HG03108 (cell line): ENCODE results near the gene ZDHHC11.
"Not testable (repeated sequence)": the region's sequence is repeated elsewhere in the genome, so short reads cannot be mapped to it uniquely, and the experiment has no call there.

Experiments
- ATAC-seq: cut with Tn5 transposase; IDR thresholded peaks from one replicate; pipeline ENCODE4 v1.9.1; 2021; ENCODE audit warnings: moderate library complexity; ENCODE audit not compliant: unreplicated experiment

Gene ZDHHC11

DNA sequence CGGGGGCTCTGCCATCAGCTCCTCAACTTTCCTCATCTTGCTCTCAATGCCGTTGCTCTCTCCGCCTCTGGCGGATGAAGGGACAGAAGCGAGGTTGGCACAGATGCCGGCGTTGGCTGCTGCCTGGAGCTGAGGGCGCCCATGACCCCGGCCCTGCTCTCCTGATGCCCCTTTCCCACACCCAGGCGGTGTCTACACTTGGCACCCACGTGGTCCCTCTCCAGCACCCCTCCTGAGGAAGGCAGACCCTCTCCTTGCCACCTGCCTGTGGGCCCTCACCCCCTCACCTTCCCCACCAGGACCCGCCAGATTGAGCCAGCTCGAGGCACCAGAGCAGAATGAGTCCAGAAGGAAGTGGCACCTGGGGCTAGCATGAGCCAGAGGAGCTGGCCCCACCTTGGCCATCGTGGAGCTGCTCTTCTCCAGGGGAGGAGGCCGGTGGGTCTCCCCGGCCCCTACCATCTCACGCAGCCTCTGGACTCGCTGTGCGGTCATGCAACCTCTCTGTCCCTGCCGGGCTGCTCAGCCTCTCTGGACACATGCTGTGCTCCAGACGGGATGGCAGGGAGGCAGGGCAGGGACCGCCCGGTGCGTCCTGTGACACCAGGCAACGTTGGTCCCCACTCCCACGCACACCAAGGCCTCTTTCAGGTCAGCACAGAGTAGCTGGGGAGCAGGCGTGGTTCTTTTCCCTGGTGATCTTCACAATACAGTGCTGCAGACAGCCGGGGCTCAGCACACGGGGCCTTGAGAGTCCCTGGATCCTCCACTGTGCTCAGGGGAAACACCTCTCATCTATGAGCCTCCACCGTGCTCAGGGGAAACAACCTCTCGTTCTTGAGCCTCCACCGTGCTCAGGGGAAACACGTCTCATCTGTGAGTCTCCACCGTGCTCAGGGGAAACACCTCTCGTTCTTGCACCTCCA lies 4.8 kb downstream of the ZDHHC11 start:
- not testable (repeated sequence) for ATAC-seq

DNA sequence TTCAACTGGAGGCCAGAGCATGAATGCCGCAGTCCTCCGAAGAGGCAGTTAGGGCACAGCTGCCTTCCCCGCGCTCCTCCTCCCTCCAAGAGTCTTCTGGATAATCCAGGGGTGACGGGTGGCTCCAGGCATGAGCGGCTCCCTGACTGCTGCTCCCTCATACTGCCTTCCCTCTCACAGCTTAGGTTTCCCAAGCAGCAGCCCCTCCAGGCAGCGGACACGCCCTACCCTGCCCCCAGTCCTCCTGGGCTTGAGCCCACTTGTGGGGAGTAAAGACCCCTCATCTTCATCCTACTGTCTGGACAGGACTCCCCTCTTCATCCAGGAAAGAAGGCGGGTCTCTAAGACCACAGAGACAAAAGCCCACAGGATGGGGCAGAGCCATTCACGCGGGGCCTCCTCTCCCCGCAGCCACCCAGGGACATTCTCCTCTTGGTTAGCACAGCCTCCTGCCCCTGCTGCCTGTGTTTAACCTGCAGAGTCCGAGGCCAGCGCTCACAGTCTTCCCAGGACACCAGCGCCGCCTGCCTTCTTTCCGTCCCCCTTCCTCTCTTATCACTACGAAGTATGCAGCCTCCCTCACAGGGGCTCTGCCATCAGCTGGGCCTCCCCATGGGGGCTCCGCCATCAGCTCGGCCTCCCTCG lies 5.6 kb downstream of the ZDHHC11 start:
- ATAC-seq: not testable (repeated sequence)

DNA sequence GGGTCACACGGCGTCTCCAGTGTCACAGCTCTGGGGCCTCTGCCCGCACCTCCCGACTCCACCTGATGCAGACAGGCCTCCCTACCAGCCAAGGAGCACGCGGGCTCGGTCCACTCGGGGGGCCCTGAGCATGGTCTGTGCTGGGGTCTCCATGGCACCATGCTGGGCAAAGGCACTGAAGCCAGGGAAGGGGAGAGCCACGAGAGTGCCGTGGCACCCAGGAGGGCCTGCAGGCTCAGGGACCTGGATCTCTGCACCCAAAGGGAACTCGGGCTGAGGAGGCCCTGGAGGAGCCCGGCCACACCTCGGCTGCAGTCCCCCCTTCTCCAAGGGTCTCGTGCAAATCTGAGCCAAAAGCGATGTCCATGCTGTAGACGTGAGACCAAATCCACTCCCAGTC lies 6.4 kb downstream of the ZDHHC11 start:
- ATAC-seq: not testable (repeated sequence)

DNA sequence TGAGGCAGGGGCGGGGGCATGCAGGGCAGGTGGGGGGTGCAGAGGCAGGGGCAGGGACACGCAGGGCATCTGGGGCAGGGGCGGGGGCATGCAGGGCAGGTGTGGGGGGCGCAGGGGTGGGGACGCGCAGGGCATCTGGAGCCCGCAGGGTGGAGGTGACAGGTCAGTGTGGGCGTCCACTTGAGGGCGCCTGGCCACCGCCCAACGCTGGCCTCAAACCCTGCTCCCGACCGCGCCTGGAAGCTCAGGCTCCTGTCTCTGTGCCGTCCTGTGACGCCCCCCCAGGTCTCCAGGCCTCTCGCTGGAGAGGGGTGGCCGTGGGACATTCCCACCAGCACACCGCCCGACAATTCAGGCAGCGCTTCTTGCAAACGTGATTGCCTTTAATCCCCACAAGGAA lies 6.9 kb downstream of the ZDHHC11 start:
- ATAC-seq: not testable (repeated sequence)

DNA sequence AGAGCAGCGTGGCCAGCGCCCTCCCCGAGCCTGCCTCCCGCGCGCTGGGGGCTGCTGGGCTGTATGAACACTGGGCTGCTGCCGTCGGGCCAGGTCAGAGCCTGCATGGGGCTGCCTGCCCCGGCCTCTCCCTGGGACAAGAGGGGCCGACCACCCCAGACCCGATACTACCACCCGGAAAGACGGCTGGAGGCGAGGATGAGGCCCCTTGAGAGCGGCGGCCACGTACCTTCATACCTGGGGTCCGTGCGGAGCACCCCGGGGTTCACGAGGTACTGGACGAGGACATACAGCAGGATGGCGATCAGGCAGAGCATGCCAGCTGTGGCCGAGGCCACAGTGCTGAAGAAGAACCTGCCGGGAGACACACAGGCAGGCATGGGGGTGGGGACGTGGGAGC lies 7.4 kb downstream of the ZDHHC11 start:
- ATAC-seq: not testable (repeated sequence)

DNA sequence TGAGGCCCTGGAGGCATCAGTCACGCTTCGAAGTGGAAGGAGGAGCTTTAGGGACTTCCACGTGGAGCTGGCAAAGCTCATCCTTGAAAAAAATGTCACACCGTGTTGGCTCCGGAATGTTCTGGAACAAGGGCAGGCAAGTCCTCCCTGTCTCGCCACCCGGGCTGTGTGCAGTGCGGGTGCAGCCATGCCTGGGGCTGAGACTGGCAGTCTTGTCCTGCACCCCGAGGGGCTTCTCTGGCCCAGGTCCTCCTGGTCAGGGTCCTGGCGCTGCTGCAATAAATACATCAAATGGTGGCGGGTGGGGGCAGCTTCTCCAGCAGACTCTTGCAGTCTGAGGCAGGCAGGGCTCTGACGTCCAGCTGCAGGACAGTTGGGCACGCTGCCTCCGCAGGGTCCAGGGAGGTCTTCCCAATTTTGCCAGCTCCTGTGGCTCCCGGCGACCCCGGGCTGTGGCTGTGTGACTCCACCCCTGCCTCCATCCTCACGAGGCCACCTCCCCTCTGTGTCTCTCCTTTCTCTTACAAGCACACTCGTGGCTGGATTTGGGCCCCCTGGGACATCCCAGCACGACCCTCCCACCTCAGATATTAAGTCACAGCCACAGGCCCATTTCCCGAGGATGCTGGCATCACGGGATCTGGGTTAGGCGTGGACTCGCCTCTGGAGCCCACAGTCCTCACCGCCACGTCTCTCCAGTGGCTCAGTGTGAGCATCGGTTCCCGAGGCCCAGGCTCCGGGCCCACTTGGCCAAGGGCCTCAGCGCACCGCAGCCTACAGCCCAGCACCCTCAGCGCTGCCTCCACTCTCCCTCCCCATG lies 8.2 kb downstream of the ZDHHC11 start:
- ATAC-seq: not testable (repeated sequence)

DNA sequence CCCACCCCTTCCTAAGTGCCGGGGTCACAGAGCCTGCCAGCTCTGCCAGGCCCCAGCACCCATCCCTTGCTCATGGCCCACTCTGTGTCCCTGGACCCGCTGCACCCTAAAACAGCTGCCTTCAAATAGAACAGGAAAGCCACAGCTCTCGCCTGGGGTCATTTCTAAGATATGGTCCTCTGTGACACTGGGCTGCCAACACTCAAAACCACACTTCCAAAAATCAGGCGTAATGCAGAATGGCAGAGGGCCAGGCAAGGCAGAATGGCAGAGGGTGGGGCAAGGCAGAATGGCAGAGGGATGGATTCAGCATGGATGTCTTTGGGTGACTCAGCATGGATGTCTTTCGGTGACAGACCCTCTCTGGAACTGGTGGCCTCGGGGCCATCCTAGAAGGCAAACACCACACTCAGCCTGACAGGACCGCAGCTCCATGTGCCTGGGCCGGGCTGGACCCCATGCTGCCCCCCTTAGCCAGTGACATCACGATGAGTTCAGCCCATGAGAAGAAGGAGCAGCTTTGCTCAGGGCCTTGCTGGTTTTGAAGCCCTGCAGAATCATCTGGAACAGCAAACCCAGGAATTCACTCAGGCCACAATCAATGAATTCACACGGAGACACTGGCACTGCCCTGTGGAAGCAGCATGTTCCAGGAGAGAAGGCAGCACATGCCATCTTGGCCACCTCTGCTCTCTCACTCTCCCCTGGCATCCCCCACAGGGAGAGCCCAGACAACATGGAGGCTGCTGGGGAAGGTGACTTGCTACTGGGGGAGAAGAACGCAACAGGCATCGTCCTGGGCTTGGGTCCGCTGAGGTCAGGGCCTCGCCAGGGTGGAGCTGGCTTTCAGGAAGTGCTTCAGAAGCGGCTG lies 9.0 kb downstream of the ZDHHC11 start:
- not testable (repeated sequence) for ATAC-seq

DNA sequence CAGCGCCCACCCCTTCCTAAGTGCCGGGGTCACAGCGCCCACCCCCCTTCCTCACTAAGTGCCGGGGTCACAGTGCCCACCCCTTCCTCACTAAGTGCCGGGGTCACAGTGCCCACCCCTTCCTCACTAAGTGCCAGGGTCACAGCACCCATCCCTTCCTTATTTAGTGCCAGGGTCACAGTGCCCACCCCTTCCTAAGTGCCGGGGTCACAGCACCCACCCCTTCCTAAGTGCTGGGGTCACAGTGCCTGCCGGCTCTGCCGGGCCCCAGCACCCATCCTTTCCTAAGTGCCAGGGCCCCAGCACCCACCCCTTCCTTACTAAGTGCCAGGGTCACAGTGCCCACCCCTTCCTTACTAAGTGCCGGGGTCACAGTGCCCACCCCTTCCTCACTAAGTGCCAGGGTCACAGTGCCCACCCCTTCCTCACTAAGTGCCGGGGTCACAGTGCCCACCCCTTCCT lies 9.8 kb downstream of the ZDHHC11 start:
- ATAC-seq: not testable (repeated sequence)

DNA sequence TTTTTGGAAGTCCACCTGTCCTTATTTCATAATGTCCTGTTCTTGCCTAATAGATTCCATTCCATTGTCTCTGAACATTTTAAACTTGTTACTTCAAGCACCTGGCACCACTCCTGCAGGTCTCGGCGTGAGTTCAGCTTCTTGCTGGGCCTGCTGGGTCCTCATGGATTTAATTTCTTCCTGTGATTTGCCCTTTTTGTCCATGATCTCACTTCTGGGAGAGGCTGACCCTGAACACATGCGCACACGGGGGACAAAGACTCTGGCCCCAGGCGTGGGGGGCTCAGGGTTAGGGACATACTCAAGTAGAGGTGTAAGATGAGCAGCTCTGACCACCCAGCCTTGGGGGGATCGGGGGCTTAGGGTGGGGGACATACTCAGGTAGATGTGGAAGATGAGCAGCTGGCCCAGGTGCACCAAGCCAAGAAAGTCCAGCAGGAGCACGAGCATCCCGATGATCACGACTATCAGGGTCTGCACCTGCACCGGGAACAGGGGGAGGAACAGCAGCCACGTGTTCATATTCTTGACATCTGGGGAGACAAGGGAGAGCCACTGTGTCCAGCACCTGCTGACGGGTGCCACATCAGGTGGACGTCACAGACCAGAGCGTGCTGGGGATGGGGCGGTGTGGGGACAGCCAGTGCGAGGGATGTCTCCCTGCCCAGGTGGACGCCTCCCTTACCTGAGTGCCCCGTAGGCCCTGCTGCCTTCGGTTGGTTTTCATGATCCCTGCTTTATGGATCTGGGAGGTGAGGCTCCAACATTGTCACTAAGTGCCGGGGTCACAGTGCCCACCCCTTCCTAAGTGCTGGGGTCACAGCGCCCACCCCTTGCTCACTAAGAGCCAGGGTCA lies 10.4 kb downstream of the ZDHHC11 start:
- not testable (repeated sequence) for ATAC-seq

DNA sequence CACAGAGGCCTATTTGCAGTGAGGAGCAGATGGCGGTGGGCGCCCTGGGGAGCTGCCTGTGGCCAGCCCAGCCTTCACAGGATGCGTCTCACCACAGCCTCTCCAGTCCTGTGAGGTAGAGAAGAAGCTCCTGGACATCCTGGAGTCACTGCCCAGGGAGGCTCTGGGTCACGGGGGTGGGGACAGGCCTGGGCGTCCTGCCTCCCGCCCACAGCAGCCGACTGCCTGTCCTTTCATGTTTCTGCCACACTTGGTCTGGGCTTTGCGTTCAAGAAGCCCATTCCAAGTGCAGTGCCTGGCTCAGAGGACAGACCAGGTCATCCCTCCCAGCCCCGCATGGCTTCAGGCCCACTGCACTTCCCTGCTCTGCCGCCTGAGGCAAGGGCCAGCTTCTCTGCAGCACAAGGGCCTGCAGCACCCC lies 12.3 kb downstream of the ZDHHC11 start:
- ATAC-seq: not testable (repeated sequence)

DNA sequence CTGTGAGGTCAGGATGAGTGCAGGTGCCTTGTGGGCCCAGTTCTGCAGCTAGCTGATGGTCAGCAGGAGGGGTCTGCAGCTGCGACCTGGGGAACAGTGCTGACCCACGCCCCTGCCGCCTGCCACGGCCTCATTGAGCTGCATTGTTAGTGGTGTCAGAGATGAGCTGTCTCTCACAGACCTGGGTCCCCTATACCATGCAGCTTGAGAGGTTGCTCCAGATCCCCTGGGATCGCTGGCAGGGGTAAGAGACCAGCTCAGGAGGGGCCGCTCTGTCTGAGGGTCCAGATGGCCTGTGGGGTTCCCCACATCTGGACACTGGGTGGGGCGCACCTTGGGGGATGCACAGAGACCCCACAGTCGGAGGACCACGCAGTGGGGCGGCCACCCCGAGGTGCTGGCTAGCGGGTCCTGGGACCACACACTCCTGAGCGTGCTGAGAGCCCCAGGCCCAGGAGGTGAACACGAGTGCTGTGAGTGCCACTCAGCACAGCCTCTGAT lies 13.1 kb downstream of the ZDHHC11 start:
- not testable (repeated sequence) for ATAC-seq

DNA sequence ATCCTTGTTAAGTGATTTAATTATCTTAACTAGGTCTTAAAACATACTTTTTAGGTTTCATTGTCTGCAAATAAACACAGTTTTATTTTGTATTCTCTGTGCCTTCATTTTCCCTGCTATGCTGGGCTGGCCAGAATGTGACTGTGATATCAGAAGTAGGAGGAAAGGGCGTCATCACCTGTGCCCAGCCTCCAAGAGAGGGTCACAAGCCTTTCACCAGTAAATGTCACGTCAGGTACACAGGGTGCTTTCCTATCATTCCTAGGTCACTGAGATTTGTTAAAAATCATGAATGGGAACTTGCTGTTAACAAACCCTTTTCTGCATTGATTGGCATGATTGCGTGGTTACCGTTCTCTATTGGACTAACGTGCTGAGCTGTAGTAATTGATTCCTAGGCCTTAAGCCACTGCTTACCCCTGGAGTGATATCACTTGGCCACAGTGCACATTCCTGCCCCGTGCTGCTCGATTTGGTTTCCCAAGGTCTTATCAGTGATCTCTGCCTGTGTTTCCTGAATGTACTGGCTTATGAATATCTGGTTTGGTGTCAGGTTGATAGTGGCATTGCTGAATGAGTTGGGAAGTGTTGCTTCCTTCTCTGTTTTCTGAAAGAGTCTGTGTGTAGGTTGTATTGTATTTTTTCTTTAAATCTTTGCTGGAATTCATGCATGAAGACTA lies 14.7 kb downstream of the ZDHHC11 start:
- ATAC-seq: not testable (repeated sequence)

DNA sequence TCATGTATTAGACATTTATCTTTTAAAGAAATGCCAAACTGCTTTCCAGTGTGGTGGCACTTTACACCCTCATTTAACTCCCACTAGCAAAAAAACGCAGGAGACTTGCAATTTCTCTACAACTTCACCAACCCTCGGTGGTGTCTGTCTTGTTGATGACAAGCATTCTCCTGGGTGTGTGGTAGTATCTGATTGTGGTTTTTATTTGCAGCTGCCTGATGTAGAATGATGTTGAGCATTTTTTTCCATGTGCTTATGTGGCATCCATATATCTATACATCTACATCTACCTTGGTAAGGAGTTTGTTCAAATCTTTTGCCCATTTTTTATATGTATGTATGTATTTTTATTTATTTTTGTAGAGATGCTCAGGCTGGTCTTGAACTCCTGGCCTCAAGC lies 16.8 kb downstream of the ZDHHC11 start:
- not testable (repeated sequence) for ATAC-seq

DNA sequence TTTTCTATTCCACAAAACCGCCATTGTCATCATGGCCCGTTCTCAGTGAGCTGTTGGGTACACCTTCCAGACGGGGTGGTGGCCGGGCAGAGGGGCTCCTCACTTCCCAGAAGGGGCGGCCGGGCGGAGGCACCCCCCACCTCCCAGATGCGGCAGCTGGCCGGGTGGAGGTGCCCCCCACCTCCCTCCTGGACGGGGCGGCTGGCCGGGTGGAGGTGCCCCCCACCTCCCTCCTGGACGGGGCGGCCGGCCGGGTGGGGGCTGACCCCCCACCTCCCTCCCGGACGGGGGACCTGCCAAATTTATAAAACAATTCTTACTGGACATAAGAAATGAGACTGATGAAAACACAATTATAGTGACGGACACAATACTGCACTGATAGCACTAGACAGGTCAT lies 22.6 kb downstream of the ZDHHC11 start:
- not testable (repeated sequence) for ATAC-seq

DNA sequence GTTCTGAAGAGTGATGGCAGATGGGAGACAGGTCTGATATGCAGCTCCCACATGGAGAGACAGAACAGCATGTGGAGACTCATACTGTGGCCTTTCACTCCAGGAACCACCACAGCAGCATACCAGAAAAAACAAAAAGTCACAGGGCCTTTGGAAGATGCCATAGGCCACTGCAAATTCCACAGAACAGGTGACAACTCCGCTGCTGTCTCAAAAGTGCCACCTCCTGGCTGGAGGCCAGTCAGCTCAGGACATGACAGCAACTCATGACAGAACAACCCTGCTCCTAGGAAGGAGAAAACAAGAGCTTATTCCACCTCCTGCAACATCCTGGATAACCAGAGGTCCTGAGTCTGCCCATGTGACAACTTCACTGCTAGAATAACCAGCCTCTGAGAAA lies 25.2 kb downstream of the ZDHHC11 start:
- not testable (repeated sequence) for ATAC-seq

DNA sequence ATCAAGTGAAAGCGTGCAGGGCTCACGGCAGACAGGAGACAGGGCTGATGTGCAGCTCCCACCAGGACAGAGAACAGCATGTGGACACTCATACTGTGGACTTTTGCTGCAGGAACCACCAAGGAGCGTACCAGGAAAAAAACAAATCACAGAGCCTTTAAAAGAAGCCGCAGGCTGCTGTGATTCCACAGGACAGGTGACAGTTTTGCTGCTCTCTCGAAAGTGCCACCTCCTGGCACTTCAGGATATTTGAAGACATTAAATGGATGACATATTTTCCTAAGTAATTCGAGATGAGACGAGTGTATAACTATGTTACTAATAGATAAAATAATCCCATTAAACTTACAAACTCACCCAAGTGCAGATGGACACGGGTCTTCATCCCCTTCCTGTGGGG lies 29.3 kb downstream of the ZDHHC11 start:
- ATAC-seq: no peak

DNA sequence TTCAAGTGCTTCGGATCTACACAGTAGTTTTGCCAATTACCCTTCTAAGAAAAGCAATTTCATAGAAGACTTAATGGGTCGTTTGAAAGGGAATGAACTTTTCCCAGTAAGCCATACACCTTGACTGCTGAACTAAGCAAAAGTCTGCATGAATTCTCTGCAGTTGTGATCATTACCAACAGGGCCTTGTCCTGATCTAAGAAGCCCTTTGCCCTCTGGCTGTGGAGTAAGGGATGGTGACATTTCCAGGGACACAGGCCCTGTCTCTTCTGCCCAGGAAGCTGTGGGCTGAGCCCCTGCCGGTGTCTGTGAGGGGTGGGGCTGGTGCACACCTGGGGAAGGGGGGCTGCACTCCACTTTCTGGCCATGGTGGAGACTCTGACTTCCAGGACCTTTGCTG lies 30.5 kb downstream of the ZDHHC11 start:
- ATAC-seq: no peak

DNA sequence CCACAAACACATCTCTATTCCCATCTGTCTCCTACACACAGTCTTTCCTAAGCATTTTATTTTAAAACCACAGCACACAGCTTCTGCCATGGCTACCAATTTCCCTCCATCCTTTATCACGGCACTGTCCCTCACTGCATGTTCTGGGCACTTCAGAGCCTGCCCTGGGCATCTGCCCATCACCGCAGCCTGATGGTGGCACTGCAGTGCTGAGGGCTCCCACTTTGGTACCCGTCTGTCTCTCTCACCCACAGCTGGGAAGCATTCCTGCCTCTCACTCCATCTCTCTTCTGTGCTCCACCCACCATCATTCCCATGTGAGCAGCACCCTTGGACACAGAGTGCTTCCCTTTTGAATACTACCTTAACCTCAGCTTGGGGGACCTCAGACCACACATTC lies 31.7 kb downstream of the ZDHHC11 start:
- ATAC-seq: no peak
